ENCODE measurements around the gene APBA2.

The APBA2 gene

GRCh38 chr15:28946803-28947202 lies 61.0 kb downstream of the APBA2 start:
- no peak overlapping the region for H3K4me3 ChIP-seq (ENCODE audit: low read depth, low read length)
- no peak overlapping the region for H3K27ac ChIP-seq (ENCODE audit: extremely low read depth, low read depth, low read length)
- ChIA-PET POLR2A (no interaction called here), CTCF (no interaction called here)
- no peaks in the 10 kb centered on the region for H3K4me1 ChIP-seq (ENCODE audit: control insufficient read depth, insufficient read depth, low read length)
- H3K9me3 ChIP-seq (ENCODE audit: control insufficient read depth, insufficient read depth, low read depth, low read length) = no peaks in the 10 kb centered on the region
- TF ChIP-seq ZFP69B (tag by site-specific recombination; IDR thresholded peaks at IDR 0.05) (no peak), ZNF18 (tag by site-specific recombination; IDR thresholded peaks at IDR 0.05) (no peak), GLI4 (tag by site-specific recombination; IDR thresholded peaks at IDR 0.05) (no peak), ZBTB48 (tag by site-specific recombination; IDR thresholded peaks at IDR 0.05) (no peak), ZNF404 (tag by site-specific recombination; IDR thresholded peaks at IDR 0.05) (no peak)
- no peaks in the 10 kb centered on the region for H3K36me3 ChIP-seq (ENCODE audit: control insufficient read depth in 2 of 2, insufficient read depth in 1 of 2, low read length in 2 of 2)

DNA sequence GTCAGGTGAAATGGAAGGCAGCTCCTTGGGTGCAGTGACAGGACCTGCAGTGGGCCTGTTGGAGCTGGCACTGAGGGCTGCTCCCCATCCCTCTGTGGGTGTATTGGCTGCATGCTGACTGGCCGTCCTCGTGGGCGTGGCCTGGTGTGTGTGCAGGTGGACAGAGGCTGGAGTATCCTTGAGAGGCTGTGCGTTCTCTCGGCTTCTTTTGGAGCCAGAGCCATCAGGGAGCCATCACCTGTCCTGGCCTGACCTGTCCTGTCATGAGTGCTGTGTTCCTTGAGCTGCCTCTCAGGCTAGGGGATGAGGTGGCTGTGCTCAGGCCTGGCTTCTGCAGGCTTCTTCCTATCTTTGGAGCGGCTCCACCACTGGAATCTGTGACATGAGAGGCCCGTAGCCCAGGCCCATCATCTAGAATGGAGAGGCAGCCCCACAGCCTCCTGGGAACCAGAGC lies 61.5 kb downstream of the APBA2 start:
- CTCF ChIA-PET = interaction anchor here (0.9 kb wide), 1 partner anchor 28 kb away, joined by 3 read pairs; no protein-coding TSS in a partner anchor
- TF ChIP-seq ZNF645 (tag by site-specific recombination; IDR thresholded peaks at IDR 0.05) (no peak), GLI4 (tag by site-specific recombination; IDR thresholded peaks at IDR 0.05) (no peak), ZNF785 (tag by site-specific recombination; IDR thresholded peaks at IDR 0.05) (no peak)
- no peak overlapping the region for H3K27ac ChIP-seq (ENCODE audit: extremely low read depth, low read depth, low read length)
- no peaks in the 10 kb centered on the region for H3K36me3 ChIP-seq (ENCODE audit: control insufficient read depth in 2 of 2, insufficient read depth in 1 of 2, low read length in 2 of 2)
- no peak overlapping the region for H3K4me3 ChIP-seq (ENCODE audit: low read depth, low read length)
- POLR2A ChIA-PET = no interaction called here
- H3K4me1 ChIP-seq (ENCODE audit: control insufficient read depth, insufficient read depth, low read length) = no peaks in the 10 kb centered on the region
- H3K9me3 ChIP-seq (ENCODE audit: control insufficient read depth, insufficient read depth, low read depth, low read length) = no peaks in the 10 kb centered on the region

DNA sequence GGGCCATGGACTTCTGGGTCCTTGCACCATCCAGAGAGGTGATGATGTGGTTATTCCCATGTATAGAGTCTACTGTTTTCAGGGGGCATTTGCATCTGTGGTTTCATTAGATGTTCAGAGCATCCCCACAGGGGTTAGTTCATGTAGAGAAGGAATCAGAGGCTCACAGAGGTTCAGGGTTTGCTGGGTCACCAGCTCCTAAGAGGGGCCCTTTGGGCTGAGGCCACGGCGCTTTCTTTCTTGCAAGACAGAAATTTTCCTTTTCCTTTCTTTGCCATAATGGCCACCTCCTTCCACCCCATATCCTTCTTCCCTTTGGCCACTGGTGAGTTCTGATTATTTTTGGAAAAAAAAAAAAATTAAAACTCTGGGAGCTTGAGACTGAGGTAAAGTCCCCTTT lies 62.3 kb downstream of the APBA2 start:
- no peaks in the 10 kb centered on the region for H3K9me3 ChIP-seq (ENCODE audit: control insufficient read depth, insufficient read depth, low read depth, low read length)
- ChIA-PET CTCF (interaction anchor here (0.9 kb wide), 1 partner anchor 27 kb away, joined by 3 read pairs; no protein-coding TSS in a partner anchor), POLR2A (no interaction called here)
- H3K4me1 ChIP-seq (ENCODE audit: control insufficient read depth, insufficient read depth, low read length) = no peaks in the 10 kb centered on the region
- H3K36me3 ChIP-seq (ENCODE audit: control insufficient read depth in 2 of 2, insufficient read depth in 1 of 2, low read length in 2 of 2) = no peaks in the 10 kb centered on the region
- no peak overlapping the region for H3K4me3 ChIP-seq (ENCODE audit: low read depth, low read length)
- no peak overlapping the region for H3K27ac ChIP-seq (ENCODE audit: extremely low read depth, low read depth, low read length)
- no peak for TF ChIP-seq IKZF3 (tag by site-specific recombination; IDR thresholded peaks at IDR 0.05)
- TF ChIP-seq, protein P1, sequence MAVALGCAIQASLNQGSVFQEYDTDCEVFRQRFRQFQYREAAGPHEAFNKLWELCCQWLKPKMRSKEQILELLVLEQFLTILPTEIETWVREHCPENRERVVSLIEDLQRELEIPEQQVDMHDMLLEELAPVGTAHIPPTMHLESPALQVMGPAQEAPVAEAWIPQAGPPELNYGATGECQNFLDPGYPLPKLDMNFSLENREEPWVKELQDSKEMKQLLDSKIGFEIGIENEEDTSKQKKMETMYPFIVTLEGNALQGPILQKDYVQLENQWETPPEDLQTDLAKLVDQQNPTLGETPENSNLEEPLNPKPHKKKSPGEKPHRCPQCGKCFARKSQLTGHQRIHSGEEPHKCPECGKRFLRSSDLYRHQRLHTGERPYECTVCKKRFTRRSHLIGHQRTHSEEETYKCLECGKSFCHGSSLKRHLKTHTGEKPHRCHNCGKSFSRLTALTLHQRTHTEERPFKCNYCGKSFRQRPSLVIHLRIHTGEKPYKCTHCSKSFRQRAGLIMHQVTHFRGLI (tag by site-specific recombination; IDR thresholded peaks at IDR 0.05) = no peak
- TF ChIP-seq HOXA7 (CRISPR knock-in tag; IDR thresholded peaks at IDR 0.05; ENCODE audit: borderline replicate concordance) = no peak
- no peak for TF ChIP-seq KLF1 (tag by site-specific recombination; IDR thresholded peaks at IDR 0.05)
- no peak for TF ChIP-seq ZNF398 (tag by site-specific recombination; IDR thresholded peaks at IDR 0.05)
- TF ChIP-seq MYNN (tag by site-specific recombination; IDR thresholded peaks at IDR 0.05; ENCODE audit: borderline replicate concordance) = no peak
- TF ChIP-seq, protein P2, sequence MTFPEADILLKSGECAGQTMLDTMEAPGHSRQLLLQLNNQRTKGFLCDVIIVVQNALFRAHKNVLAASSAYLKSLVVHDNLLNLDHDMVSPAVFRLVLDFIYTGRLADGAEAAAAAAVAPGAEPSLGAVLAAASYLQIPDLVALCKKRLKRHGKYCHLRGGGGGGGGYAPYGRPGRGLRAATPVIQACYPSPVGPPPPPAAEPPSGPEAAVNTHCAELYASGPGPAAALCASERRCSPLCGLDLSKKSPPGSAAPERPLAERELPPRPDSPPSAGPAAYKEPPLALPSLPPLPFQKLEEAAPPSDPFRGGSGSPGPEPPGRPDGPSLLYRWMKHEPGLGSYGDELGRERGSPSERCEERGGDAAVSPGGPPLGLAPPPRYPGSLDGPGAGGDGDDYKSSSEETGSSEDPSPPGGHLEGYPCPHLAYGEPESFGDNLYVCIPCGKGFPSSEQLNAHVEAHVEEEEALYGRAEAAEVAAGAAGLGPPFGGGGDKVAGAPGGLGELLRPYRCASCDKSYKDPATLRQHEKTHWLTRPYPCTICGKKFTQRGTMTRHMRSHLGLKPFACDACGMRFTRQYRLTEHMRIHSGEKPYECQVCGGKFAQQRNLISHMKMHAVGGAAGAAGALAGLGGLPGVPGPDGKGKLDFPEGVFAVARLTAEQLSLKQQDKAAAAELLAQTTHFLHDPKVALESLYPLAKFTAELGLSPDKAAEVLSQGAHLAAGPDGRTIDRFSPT (tag by site-specific recombination; IDR thresholded peaks at IDR 0.05) = no peak
